ENCODE results near the gene RHOXF1.
"Not testable (repeated sequence)": the region's sequence is repeated elsewhere in the genome, so short reads cannot be mapped to it uniquely, and the experiment has no call there.

RHOXF1 gene

GRCh38 chrX:120115438-120115963 is at the start of gene RHOXF1:
Gene RHOXF1, minus strand, starts transcription at chrX:120115913. Its CDS starts 51 bp downstream, at chrX:120115862.
- no peaks in the 10 kb centered on the region for H3K27me3 ChIP-seq (replicated peaks)
- TF ChIP-seq CTCF (IDR thresholded peaks at IDR 0.05; ENCODE audit: low read depth, low read length, missing control alignments): no peak
- no peak for DNase-seq
- in situ Hi-C loops (cut with HindIII; ENCODE audit: low pct_ligation_motif_present, low sequenced_read_pairs): no loop called here
- H3K36me3 ChIP-seq (replicated peaks): no peaks in the 10 kb centered on the region
- no peak within 1 kb of the TSS for H3K27ac ChIP-seq
- H3K4me3 ChIP-seq (ENCODE audit: low read depth, low read length): no peak within 1 kb of the TSS

GRCh38 chrX:120159086-120159485 is 43.4 kb upstream of the RHOXF1 start:
- H3K36me3 ChIP-seq (replicated peaks); H3K27me3 ChIP-seq (replicated peaks); DNase-seq; in situ Hi-C loops (cut with HindIII; ENCODE audit: low pct_ligation_motif_present, low sequenced_read_pairs); H3K4me3 ChIP-seq (ENCODE audit: low read depth, low read length); H3K27ac ChIP-seq: not testable (repeated sequence)

GRCh38 chrX:120158313-120158712 is 42.6 kb upstream of the RHOXF1 start, which contains the start of gene RHOXF2:
Gene RHOXF2, plus strand, starts transcription at chrX:120158613. Its CDS starts 138 bp downstream, at chrX:120158751.
- in situ Hi-C loops (cut with HindIII; ENCODE audit: low pct_ligation_motif_present, low sequenced_read_pairs); H3K27ac ChIP-seq; H3K4me3 ChIP-seq (ENCODE audit: low read depth, low read length); DNase-seq; H3K36me3 ChIP-seq (replicated peaks); H3K27me3 ChIP-seq (replicated peaks): not testable (repeated sequence)

GRCh38 chrX:120150109-120150744 is 34.5 kb upstream of the RHOXF1 start:
- H3K27me3 ChIP-seq (replicated peaks); H3K27ac ChIP-seq; DNase-seq; in situ Hi-C loops (cut with HindIII; ENCODE audit: low pct_ligation_motif_present, low sequenced_read_pairs); H3K36me3 ChIP-seq (replicated peaks); H3K4me3 ChIP-seq (ENCODE audit: low read depth, low read length): not testable (repeated sequence)

GRCh38 chrX:120147537-120147936 is 31.8 kb upstream of the RHOXF1 start:
- no peak for TF ChIP-seq CTCF (IDR thresholded peaks at IDR 0.05; ENCODE audit: low read depth, low read length, missing control alignments)
- in situ Hi-C loops (cut with HindIII; ENCODE audit: low pct_ligation_motif_present, low sequenced_read_pairs): no loop called here

GRCh38 chrX:120146323-120146722 is 30.6 kb upstream of the RHOXF1 start:
- H3K4me3 ChIP-seq (ENCODE audit: low read depth, low read length); H3K36me3 ChIP-seq (replicated peaks); DNase-seq; in situ Hi-C loops (cut with HindIII; ENCODE audit: low pct_ligation_motif_present, low sequenced_read_pairs); H3K27ac ChIP-seq; H3K27me3 ChIP-seq (replicated peaks): not testable (repeated sequence)

More at GRCh38 chrX:120147537-120147936, 31.8 kb upstream of the RHOXF1 start:
- Histone ChIP-seq H3K4me3 (ENCODE audit: low read depth, low read length) (no peak overlapping the region), H3K27me3 (replicated peaks) (no peaks in the 10 kb centered on the region), H3K27ac (no peak overlapping the region), H3K36me3 (replicated peaks) (no peaks in the 10 kb centered on the region)
- DNase-seq: no peak

GRCh38 chrX:120145295-120145925 is 29.7 kb upstream of the RHOXF1 start:
- H3K4me3 ChIP-seq (ENCODE audit: low read depth, low read length): no peak overlapping the region
- TF ChIP-seq CTCF (IDR thresholded peaks at IDR 0.05; ENCODE audit: low read depth, low read length, missing control alignments): no peak
- no peaks in the 10 kb centered on the region for H3K36me3 ChIP-seq (replicated peaks)
- in situ Hi-C loops (cut with HindIII; ENCODE audit: low pct_ligation_motif_present, low sequenced_read_pairs): no loop called here
- no peaks in the 10 kb centered on the region for H3K27me3 ChIP-seq (replicated peaks)
- no peak overlapping the region for H3K27ac ChIP-seq
- DNase-seq: no peak
